HG02885 (cell line): ENCODE measurements around the gene RSPO1.

ENCODE experiments used
- ATAC-seq: cut with Tn5 transposase; IDR thresholded peaks from one replicate; pipeline ENCODE4 v1.9.1; 2021; ENCODE audit warnings: mild to moderate bottlenecking; ENCODE audit not compliant: unreplicated experiment, poor library complexity

RSPO1 gene

DNA sequence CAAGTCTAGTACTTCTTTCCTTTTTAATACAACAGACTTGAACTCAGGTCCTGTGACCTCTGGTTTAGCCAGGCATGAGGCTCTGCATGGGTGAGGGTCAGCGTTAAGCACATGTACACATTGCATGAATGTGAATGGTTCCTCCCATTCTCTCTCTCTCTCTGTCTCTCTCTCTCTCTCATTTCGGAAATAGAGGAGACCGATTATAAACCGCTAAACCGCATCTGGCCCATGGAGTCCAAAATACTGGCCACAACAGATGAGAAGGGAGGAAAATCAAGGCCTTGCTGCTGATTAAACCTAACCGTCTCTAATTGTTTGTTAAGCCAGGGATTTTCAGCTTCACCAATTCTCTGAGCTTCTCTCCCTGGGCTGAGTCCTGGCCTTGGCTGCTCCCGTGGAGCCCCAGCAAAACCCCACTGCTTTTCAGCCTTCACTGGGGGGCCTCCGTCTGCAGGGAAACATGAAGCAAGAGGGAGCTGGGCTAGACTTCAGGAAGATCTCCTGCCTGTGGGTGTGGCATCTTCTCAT is 6.6 kb downstream of the RSPO1 start:
- ATAC-seq, result no peak

DNA sequence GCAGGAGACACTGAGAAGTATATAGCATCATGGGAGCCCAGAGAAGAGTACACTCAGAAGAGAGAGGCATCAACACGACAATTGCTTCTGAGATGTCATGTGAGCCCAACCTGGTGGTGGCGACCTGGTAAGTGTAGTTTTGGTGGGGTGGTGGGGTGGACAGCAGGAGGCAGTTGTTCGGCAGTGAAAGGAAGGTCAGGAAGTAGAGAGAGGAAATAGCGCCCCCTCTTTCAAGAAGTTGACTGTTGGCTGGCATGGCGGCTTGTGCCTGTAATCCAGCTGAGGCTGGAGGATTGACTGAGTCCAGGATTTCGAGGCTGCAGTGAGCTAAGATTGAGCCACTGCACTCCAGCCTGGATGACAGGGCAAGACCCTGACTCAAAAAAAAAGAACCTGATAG is 12.6 kb downstream of the RSPO1 start:
- no peak for ATAC-seq

DNA sequence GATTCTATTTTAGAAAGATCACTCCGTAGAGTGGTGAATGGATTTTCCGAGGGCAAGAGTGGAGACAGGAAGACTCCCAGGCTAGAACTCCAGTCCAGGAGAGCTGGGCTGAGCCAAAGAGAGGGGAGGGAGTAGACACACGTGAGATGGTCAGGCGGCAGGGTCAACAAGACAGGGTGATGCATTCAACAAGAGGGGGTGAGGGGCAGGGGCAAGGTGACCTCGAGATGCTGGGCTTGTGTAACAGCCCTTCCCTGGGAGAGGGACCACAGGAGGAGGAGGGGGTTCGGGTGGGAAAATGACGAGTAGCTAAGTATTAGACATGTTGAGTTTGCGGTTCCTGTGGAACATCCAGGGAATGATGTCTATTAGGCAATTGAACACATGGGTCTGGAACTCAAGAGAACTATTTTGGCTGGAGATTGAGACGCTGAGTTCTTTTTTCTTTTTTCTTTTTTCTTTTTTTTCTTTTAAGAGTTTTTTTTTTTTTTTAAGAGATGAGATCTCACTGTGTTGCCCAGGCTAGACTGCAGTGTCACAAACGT is 13.3 kb downstream of the RSPO1 start:
- ATAC-seq, result no peak

DNA sequence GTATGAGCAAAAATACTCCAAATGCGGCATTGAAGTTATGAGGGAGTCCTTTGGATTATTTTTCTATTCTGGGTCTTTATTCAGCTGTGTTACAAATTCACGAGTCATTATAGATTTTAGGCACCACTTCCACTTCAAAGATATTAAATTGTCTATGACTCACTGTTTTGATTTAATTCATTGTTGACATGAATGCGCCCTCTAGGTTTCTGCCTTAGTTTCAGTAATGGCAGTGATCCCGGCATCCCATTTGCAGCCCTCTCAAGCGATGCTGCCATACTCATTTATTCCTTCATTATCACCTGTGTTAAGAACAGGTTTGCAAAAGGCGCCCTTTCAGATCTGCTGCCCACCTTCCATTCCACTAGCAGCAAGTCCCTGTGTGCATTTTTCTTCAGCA is 14.0 kb downstream of the RSPO1 start:
- ATAC-seq, result no peak

DNA sequence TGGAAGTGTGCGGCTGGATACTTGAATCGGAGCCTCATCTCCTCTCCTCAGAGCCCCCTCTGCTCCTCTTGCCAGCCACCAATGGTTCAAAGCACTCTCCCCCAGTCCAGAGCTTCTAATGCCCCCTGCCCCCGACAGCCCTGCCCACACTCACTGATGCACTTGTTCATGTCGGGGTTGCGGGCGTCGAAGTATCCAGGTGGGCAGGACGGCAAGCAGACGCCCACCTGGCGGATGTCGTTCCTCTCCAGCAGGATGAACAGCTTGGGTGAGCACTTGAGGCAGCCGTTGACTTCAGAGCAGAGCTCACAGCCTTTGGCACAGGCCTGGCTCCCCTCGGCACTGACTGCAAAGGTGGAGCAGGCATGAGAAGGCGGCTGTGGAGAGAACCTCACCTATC is 18.4 kb downstream of the RSPO1 start:
- ATAC-seq, result no peak

DNA sequence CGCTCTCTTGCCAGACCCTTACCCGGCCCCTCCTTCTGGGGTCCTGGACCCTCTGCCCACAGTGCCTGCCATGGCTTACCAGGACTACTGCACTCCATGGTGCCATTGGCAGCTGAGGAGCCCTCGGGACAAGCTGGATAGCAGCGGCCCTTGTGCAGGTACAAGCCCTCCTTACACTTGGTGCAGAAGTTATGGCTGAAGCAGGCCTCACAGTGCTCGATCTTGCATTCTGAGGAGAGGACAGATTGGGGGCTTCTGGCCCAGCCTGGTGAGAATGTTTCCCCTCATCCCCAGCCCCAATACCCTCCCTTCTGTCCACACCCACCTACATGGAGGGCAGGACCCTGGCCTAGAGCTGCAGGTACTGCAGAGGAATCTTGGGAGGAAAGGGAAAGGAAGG is 20.6 kb downstream of the RSPO1 start:
- no peak for ATAC-seq

DNA sequence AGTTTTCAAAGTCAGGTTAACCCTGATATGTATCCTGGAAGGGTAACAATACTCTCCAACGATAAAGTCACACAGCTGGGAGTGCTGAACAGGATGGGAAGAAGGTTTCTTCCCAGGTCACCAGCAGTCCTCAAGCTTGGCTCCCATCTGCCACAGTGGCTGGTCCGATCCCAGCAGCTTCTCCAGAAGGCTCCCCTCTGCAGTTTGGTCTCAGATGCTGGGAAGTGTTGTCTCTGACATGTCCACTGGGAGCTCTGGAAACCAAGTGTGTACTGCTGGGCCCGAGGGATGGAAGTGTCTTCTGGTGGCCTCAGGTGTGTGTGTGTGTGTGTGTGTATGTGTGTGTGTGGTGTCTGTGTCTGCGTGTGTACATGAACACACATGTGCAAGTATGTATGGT is 22.5 kb downstream of the RSPO1 start:
- ATAC-seq, result no peak

DNA sequence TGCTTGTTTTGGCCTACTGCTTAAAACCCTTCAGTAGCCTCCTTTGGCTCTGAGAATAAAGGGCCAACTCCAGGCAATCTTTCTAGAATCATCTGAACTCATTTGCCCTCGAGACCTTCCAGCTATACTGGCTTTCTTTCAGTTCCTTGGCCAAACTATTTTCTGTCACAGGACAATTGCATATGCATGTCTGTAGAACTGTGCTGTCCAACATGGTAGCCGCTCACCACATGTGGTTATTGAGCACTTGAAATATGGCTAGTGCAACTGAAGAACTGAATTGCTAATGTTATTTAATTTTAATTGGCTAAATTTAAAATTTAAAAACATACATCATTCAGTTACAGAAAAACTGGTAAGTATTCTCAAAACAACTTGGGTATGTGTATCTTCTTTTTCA is 24.7 kb downstream of the RSPO1 start:
- no peak for ATAC-seq

DNA sequence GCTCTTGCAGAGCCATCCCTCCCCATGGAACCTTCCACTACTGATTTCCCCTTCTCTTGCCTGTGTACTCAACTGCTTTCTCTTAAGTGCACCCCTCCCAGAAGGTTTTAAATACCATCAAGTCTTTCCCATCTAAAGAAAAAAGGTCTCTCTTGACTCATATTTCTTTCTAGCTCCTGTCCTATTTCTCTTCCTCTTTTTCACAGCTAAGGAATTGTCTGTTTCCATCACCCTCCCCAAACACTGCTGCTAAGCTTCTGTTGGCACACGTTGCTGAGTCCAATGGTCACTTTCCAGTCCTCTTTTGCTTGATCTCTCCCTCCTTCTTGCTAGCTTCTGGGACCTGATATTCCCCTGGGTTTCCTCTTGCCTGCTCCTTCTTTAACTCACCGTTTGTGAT is 25.7 kb downstream of the RSPO1 start:
- no peak for ATAC-seq

DNA sequence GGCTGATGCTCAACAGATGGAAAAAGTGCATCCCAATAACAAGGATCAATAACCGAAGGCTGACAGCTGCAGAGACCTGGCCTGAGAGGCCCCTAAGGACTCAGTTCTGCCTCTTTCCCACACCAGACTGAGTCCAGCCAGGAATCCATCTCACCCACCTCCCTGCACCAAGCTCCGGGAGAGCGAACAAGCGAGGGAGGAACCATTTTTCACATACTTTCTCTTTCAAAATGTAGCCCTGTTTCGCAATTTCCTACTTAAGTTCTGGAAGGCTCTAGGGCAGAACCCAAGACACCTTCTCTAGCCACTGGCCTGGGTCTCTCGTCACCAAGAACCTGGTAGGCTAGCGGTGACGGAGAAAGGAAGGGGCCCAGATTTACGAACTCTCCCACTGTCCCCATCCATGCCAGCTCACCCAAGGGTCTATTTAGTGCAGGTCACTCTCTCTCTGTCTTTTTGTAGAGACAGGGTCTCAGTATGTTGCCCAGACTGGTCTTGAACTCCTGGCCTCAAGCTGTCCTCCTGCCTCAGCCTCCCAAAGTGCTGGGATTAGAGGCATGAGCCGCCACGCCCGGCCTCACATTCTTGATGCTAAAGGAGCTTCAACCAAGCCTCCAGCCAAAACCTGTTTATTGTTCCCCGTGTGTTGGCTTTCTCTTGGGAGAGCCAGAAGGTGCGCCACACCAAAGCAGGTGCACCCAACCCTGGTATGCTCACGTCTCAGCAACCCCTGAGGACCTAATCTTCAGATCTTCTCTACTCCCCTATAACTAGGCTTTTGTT is 28.0 kb downstream of the RSPO1 start:
- ATAC-seq, result no peak

DNA sequence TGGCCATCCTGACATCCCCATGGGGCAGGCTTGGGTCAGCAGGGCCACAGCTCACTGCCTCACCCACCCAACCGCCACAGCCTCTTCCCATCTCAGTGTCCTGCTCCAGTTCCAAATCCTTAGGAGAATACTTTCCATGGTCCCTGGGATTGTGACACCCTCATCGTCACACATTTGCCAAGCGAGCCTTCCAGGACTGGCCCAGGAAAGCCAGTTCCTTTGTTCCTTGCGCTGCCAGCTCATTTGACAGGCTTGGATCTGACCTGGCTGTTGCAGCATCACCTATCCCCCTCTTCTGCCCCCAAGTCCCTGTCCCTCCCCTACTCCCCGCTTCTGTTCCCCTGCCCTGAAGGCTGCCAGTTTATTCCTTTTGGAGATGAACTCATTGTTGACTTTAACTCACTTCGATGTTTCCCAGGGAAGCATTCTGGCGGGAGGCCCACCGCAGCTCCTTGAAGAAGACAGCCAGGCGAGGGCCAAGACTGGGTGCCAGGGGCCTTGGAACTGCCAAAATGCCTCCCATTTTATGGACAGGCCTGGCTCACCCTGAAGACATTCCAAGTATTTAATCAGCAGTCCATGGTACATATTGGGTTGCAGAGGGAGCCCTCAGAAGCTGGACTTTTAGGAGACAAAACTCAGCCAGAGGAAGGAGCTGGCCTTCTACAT is 28.8 kb downstream of the RSPO1 start:
- ATAC-seq, result no peak

DNA sequence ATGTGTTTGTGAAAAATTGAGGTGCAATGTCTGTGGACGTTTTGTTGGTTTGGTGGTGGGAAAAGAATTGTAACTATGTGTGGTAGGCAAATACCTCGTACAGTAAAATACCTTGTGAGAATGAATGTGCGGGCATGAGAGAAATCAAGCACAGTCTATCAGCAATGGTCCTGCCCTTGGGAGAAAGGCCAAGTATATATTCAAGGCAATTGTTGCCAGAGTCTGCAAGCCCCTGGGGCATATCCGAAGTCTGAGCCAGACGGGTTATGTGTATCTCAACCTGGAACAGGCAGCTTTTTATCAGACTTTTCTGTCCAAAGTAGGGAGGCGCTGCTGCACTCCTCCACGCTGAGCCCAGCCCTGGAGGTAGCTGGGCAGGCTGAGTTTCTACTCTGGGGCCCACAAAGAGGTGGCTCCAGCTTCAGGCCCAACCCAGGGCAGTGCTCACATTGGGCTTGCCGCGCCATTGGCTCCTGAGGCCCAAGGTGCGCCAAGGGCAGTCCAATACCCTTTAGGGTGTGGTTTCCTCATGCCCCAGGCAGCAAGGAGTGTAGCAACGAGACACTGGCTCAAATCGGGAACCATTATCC is 29.5 kb downstream of the RSPO1 start:
- ATAC-seq, result no peak

DNA sequence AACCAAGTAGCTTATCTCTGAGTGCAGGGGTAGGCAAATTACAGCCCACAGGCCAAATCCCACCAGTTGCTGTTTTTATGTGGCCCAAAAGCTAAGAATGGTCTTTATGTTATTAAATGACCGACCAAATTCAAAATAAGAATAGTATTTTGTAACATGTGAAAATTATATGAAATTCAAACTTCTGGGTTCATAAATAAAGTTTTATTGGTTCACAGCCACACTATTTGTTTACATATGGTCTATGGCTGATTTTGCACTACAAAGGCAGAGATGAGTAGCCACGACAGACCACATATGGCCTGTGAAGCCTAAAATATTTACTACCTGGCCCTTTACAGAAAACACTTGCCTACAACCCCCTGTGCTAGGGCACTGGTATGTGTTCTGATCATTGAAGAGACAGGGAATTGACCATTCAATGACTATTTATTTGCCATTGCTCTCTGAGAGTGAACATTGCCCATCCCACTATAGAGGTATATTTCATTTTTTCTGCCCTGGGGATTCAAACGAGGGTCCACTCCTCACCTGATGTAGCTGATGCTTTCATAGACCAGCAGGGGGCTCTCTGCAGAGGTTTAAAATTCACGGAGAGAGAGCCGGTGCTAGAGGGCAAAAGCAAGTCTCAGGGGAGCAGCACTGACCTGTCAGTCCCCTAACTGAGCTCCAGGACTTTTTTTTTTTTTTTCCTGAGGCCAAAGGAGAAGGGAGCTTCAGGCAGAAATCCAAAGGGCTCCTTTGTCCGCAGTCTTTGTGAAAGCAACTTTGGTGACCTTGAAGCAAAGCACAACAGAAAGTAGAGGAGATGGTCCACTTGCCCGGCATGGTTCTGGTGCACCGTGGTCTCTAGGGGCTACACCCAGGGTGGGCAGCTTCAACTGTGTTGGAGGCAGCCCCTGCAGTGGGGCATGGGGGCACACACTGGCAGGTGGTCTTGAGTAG is 31.7 kb downstream of the RSPO1 start:
- no peak for ATAC-seq

DNA sequence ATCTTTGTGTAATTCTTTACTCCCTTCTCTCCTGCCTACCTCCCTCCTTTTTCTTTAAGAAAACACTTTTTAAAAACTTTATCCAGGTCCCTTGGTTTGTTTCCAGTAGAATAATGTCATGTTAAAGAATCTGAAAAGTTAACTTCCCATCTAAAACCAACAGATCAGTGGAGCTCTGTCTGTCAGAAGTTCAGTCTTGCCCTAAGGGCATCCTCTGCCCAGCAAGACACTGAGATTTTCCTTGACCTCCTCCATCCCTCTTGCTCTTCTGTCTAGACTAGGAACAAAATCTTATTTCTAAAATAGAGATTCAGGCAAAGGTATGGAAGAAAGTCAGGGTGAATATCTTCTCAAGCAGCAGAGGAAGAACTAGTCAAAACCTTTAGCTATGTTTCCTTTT is 33.3 kb downstream of the RSPO1 start:
- ATAC-seq, result no peak

DNA sequence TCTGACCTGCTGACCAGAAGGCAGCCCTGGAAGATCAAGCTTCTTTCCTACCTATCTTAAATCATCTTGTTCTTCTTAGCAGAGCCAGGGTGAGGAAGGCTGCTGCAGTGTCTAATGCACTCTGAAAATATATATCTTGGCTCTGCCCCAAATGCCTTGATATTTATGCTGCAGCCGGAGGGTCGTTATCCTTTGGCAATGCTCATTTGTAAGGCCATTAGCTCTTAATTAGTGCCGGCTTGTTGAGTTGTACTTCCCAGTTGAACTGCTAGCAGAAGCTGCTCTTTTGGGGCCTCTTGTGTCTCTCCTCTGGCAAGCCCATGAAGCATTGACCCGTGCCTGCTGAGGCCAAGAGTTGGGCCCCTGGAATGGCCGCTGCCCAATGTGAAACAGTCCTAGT is 34.8 kb downstream of the RSPO1 start:
- ATAC-seq, result no peak

DNA sequence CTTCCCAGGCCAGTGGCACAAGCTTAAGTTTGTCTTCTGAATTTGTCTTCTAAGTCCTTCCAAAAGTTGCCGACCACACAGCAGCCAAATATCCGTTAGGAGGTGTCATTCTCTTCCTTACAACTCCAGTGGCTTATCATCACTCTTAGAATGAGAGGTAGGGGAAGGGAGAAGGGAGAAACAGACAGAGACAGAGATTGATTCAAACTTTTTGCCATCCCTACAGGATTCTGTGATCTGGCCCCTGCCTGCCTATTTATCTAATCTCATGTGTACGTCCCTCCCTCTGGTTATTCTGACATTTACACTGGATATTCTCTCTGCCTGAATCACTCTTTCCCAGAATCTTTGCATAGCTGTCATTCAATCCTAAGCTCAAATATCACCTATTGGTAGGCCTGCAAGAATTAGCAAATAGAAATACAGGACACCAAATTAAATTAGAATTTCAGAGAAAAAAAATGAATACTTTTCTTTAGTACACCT is 38.5 kb downstream of the RSPO1 start:
- no peak for ATAC-seq

DNA sequence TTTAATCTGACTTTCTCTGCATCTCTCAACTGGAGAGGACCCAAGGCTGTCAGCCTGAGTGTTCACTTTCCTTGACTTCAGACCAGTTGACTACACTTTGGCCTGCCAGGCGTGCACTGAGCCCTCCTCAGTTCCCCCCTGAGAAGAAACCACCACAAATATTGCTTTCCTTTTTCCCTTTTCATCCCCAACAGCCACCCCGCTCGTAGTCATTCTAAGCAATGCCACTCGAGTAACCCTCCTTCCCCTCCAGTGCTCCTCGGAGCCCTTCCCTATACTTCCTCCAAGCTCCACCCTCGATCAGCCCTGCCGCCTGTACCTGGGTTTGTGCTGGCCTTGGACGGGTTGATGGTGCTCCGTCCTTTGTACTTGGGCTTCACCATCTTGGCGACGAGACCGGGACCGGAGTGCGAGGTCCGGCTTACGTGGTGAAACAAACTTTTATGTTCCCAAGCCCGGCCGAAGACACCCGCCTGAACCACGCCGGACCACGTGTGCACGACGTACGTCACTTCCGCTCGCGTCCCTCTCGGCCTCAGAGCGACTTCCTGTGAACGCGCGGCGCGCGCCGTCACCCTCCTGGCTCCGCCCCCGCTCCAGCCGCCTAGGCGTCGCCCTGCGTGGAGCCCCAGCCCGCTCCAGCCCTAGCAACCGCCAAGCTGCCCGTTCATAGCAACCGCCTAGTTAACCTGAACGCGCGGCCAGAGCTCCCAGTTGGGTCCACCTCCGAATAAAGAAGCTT is 39.1 kb downstream of the RSPO1 start, which contains the start of gene GNL2:
Gene GNL2, minus strand, starts transcription at position 498 of the 742 bp plus-strand sequence. Its CDS starts 115 bp downstream, at position 383.
- peak; percentile 97 for ATAC-seq

DNA sequence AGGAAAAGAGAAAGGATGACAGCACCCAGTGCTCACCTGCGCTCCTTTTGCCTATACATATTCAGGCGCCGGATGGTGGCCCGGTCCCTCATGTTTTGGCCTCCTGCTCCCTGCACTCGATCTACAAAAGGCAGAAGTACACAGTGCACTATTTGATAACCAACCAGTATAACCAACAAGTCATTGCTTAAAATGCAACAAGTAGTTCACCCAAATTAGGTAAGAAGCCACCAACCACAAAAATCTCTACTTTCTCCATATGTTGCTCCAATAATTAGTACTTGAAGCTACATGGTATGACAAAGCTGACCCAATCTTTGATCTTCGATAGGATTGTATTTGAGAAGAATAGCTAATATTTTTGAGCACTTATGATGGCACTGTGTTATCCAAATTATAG is 41.0 kb downstream of the RSPO1 start:
- no peak for ATAC-seq

DNA sequence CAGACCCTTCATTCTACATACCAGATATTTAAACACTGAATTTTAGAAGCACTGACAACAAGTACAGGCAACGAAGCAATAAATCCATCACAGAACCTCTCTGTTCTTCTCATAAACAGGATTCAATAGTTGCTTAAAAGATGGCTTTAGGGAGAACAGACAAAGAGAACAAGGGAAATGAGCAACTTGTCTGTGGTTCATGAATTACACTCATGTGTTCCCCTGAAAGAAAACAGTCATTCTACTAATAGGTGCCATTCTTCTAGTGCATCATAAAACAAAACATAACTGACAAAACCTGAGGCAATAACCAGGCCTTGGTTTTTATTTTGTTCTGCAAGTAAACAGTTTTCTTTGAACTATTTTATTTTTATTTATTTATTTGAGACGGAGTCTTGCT is 45.8 kb downstream of the RSPO1 start:
- no peak for ATAC-seq
